K562 (cell line): ENCODE measurements around the gene NR3C2. TPM values are rescaled to one million over a fixed set of nuclear protein-coding genes. Genes with fewer than 3 reads are reported as not detected.

Source experiments
- ATAC-seq: fragments of 200-7000 bp; cut with Tn5 transposase; 3 replicates; pipeline ENCODE4 v1.9.1; 2020; ENCODE audit warnings: moderate library complexity
- BruUV-seq: library from RNA; stranded (reverse); fragments of 400-500 nt; replicated peaks from 2 replicates; lab custom pipeline; 2021; lab: Mats Ljungman, UMichigan
- CTCF ChIA-PET: fragments of 300-600 bp; formaldehyde crosslinking; extraction: SDS; loops from one replicate; lab custom pipeline; 2021; ENCODE audit warnings: low intra/inter-chr PET ratio; lab: Yijun Ruan, JAX
- POLR2A ChIA-PET: fragments of 300-600, 350-650 bp; sonication (Branson Sonifier 250); formaldehyde crosslinking; extraction: SDS; loops from one replicate; lab custom pipeline; 2021; ENCODE audit warnings: antibody characterized with exemption, inconsistent platforms; lab: Yijun Ruan, JAX
- DNase-seq, 4 experiments: peaks; one replicate each; pipeline versions ENCODE4 v3.0.0 to v3.0.0-alpha.2; 2011 to 2018; ENCODE audit warnings: low spot score in 3 of 4, mixed read lengths in 3 of 4; ENCODE audit errors: extremely low read depth in 1 of 4
- FAIRE-seq: peaks from 2 replicates; lab custom pipeline; 2011; peaks lifted over from hg19 to GRCh38; lab: Jason Lieb, UNC
- H2AFZ ChIP-seq: 2 replicates; pipeline ENCODE4 v1.6.0; 2011; ENCODE audit warnings: low read depth, low read length, control low read depth, inconsistent platforms
- H3K27ac ChIP-seq: fragments of 200-600 bp; 3 replicates; pipeline ENCODE4 v1.8.0; 2011; ENCODE audit warnings: low read depth, mild to moderate bottlenecking, control low read depth, inconsistent platforms, low read length, moderate library complexity, mixed read lengths; ENCODE audit errors: extremely low read depth
- H3K27me3 ChIP-seq, 2 experiments: fragments of 300-600 bp in 1 of 2; 2 replicates in 1 of 2; 3 replicates in 1 of 2; pipeline versions ENCODE4 v1.6.0 to v1.8.0; 2011; ENCODE audit warnings: inconsistent platforms in 2 of 2, low read length in 2 of 2, mild to moderate bottlenecking in 1 of 2, mixed read lengths in 1 of 2, moderate library complexity in 1 of 2; ENCODE audit not compliant: control insufficient read depth in 2 of 2, insufficient read depth in 2 of 2
- H3K36me3 ChIP-seq: fragments of 300-600 bp; 3 replicates; pipeline ENCODE4 v1.8.0; 2011; ENCODE audit warnings: mild to moderate bottlenecking, low read length, inconsistent platforms; ENCODE audit not compliant: control insufficient read depth, insufficient read depth
- H3K4me1 ChIP-seq, 2 experiments: fragments of 200-600 bp in 1 of 2; replicated peaks in 1 of 2; 2 replicates in 1 of 2; 3 replicates in 1 of 2; pipeline versions ENCODE4 v1.5.1 to v1.8.0; 2011; ENCODE audit warnings: inconsistent platforms in 2 of 2, low read length in 2 of 2, mild to moderate bottlenecking in 1 of 2, mixed read lengths in 1 of 2, moderate library complexity in 1 of 2; ENCODE audit not compliant: control insufficient read depth in 2 of 2, insufficient read depth in 2 of 2
- H3K4me2 ChIP-seq: 2 replicates; pipeline ENCODE4 v1.6.1; 2011; ENCODE audit warnings: low read length, control low read depth, inconsistent platforms, mixed read lengths; ENCODE audit not compliant: insufficient read depth
- H3K4me3 ChIP-seq: fragments of 200-600 bp; sonication (generic), shearing (Covaris generic); 2 replicates; pipeline ENCODE4 v1.5.1; 2016; ENCODE audit warnings: control low read depth, inconsistent platforms
- H3K79me2 ChIP-seq: fragments of 200-600 bp; 3 replicates; pipeline ENCODE4 v1.8.0; 2011; ENCODE audit warnings: low read length, inconsistent platforms; ENCODE audit not compliant: control insufficient read depth, insufficient read depth
- H3K9ac ChIP-seq, 2 experiments: 2 replicates each; pipeline versions ENCODE4 v1.6.0 to v1.6.1; 2011; ENCODE audit warnings: low read depth in 2 of 2, low read length in 2 of 2, control low read depth in 1 of 2, inconsistent platforms in 1 of 2, mild to moderate bottlenecking in 1 of 2, mixed read lengths in 1 of 2; ENCODE audit not compliant: insufficient read depth in 1 of 2
- H3K9me1 ChIP-seq: one replicate; pipeline ENCODE4 v1.6.0; 2011; ENCODE audit warnings: inconsistent platforms, mild to moderate bottlenecking, low read length, moderate library complexity; ENCODE audit not compliant: control insufficient read depth, insufficient read depth
- H3K9me3 ChIP-seq: replicated peaks from 2 replicates; pipeline ENCODE4 v1.5.1; 2011; ENCODE audit warnings: low read depth, low read length, inconsistent platforms; ENCODE audit not compliant: control insufficient read depth, insufficient read depth
- H4K20me1 ChIP-seq: replicated peaks from 2 replicates; pipeline ENCODE4 v1.6.1; 2011; ENCODE audit warnings: low read length, inconsistent platforms, mixed read lengths; ENCODE audit not compliant: control insufficient read depth, insufficient read depth
- CREB1 ChIP-seq, 2 experiments: sonication (generic) in 1 of 2; formaldehyde crosslinking in 1 of 2; IDR thresholded peaks; 2 replicates each; pipeline versions ENCODE4 v1.6.1 to v1.8.0; 2012 to 2022; ENCODE audit warnings: inconsistent platforms in 1 of 2, mild to moderate bottlenecking in 1 of 2, missing genetic modification reagents in 1 of 2, moderate library complexity in 1 of 2
- DNMT1 ChIP-seq: fragments of 450-650 bp; IDR thresholded peaks from 2 replicates; pipeline ENCODE4 v1.6.1; 2016; ENCODE audit warnings: antibody characterized with exemption, mild to moderate bottlenecking
- ELK1 ChIP-seq: sonication (generic); formaldehyde crosslinking; IDR thresholded peaks from 2 replicates; pipeline ENCODE4 v1.8.1; 2022; ENCODE audit warnings: missing genetic modification reagents
- GATAD2B ChIP-seq: fragments of 450-650 bp; IDR thresholded peaks from 2 replicates; pipeline ENCODE4 v1.6.1; 2017; ENCODE audit warnings: mild to moderate bottlenecking, borderline replicate concordance
- HNRNPUL1 ChIP-seq: fragments of 200-400 bp; formaldehyde crosslinking; IDR thresholded peaks from 2 replicates; pipeline ENCODE4 v1.6.1; 2017; ENCODE audit warnings: low read length
- MEIS2 ChIP-seq: fragments of 450-650 bp; IDR thresholded peaks from 2 replicates; pipeline ENCODE4 v1.6.1; 2014; ENCODE audit warnings: mild to moderate bottlenecking; ENCODE audit not compliant: partially characterized antibody
- RBM17 ChIP-seq: fragments of 200-400 bp; formaldehyde crosslinking; IDR thresholded peaks from 2 replicates; pipeline ENCODE4 v1.6.1; 2017; ENCODE audit warnings: low read depth, mild to moderate bottlenecking, low read length, borderline replicate concordance
- SFPQ ChIP-seq: fragments of 200-400 bp; formaldehyde crosslinking; IDR thresholded peaks from 2 replicates; pipeline ENCODE4 v1.6.1; 2017; ENCODE audit warnings: mild to moderate bottlenecking, low read depth, low read length, moderate library complexity
- SIN3B ChIP-seq: fragments of 450-650 bp; IDR thresholded peaks from 2 replicates; pipeline ENCODE4 v1.6.1; 2017; ENCODE audit warnings: low read depth, mild to moderate bottlenecking, moderate library complexity
- STAT5A ChIP-seq: IDR thresholded peaks from 2 replicates; pipeline ENCODE4 v1.6.1; 2012; ENCODE audit warnings: low read length, inconsistent platforms, borderline replicate concordance
- STAT6 ChIP-seq: sonication (generic); formaldehyde crosslinking; IDR thresholded peaks from 2 replicates; pipeline ENCODE4 v1.8.1; 2023; ENCODE audit warnings: mild to moderate bottlenecking, missing genetic modification reagents
- TSHZ1 ChIP-seq: fragments of 250-450 bp; sonication (Bioruptor Pico); IDR thresholded peaks from 2 replicates; pipeline ENCODE4 v1.4.0; 2020; ENCODE audit warnings: mild to moderate bottlenecking, moderate library complexity
- XRCC4 ChIP-seq: IDR thresholded peaks from one replicate; pipeline ENCODE4 v1.6.1; 2011; ENCODE audit not compliant: insufficient read depth, insufficient read length; ENCODE audit errors: extremely low read depth
- ZNF12 ChIP-seq: sonication (generic); formaldehyde crosslinking; IDR thresholded peaks from 2 replicates; pipeline ENCODE4 v1.4.0; 2020; ENCODE audit warnings: mild to moderate bottlenecking, missing genetic modification reagents
- WGBS: fragments of 100-300 bp; shearing (Covaris generic); methylation state at CpG from one replicate; pipeline ENCODE4 v1.1.6; 2016; ENCODE audit warnings: low coverage, mixed read lengths; ENCODE audit not compliant: insufficient coverage; ENCODE audit errors: missing lambda C conversion rate; 5-methylcytosine and 5-hydroxymethylcytosine counted together
- in situ Hi-C: fragments of 300-500 bp; cut with MboI; formaldehyde crosslinking; loops from 4 replicates; pipeline ENCODE4 v1.15.0; 2018; ENCODE audit warnings: inconsistent platforms, mixed read lengths
- intact Hi-C: fragments of 100-400 bp; cut with micrococcal nuclease; formaldehyde crosslinking; loops from 2 replicates; pipeline ENCODE4 v1.14.2; 2022
- polyA plus RNA-seq, 8 experiments: library from polyadenylated mRNA; depleted of rRNA in 4 of 8; stranded (reverse) in 5 of 8; unstranded in 3 of 8; fragments of >200 nt; fragmentation: Nextera tagmentation in 2 of 8; fragmentation: Illumina TruSeq in 1 of 8; extraction: Ambion mirVana in 2 of 8; extraction: Trizol in 1 of 8; gene quantifications; 2 replicates each; pipeline versions ENCODE4 v1.2.1 to v1.2.3, GENCODE V29; 2011 to 2014; ENCODE audit warnings: inconsistent platforms in 1 of 8, missing spikeins in 1 of 8
- total RNA-seq, 7 experiments: library from RNA; depleted of rRNA in 6 of 7; stranded (reverse); fragments of >200 nt in 6 of 7; fragmentation: Illumina TruSeq in 2 of 7; extraction: Trizol in 2 of 7; gene quantifications; 2 replicates each; pipeline versions ENCODE4 v1.2.1 to v1.2.3, GENCODE V29; 2011 to 2021; ENCODE audit warnings: low replicate concordance in 1 of 7

The NR3C2 gene
- total and polyA plus RNA-seq, 9 of the 15 experiments (the other 6 are each of a cell fraction or from before 2014, with no cell fraction given): 0.01 to 0.28 (median 0.16) TPM; not detected in 2

- Histone ChIP-seq H4K20me1 (no peaks in the 10 kb centered on the region), H3K27ac (no peak overlapping the region), H3K4me2 (no peak overlapping the region), H3K79me2 (no peaks in the 10 kb centered on the region), H3K27me3 (no peaks in the 10 kb centered on the region), H3K4me1 (no peaks in the 10 kb centered on the region), H3K9ac (no peak overlapping the region), H3K9me3 (no peaks in the 10 kb centered on the region), H3K36me3 (no peaks in the 10 kb centered on the region), H3K9me1 (no peaks in the 10 kb centered on the region), H2AFZ (no peak overlapping the region), H3K4me3 (no peak overlapping the region)
- 0% methylated on average over 4 of the region's 5 CpGs for WGBS
- POLR2A ChIA-PET: no interaction called here
- FAIRE-seq (no peak), DNase-seq (no peak), ATAC-seq (no peak)
- no TSS peak for BruUV-seq
- intact Hi-C loops: no loop called here
- in situ Hi-C loops: no loop called here
- CTCF ChIA-PET: no interaction called here
- TF ChIP-seq RBM17 (no peak), SIN3B (no peak), ELK1 (no peak), STAT6 (CRISPR knock-in tag) (no peak), SFPQ (no peak), STAT5A (no peak), GATAD2B (no peak), MEIS2 (no peak), CREB1 (IDR thresholded peaks at IDR 0.05) (no peak), CREB1 (CRISPR knock-in tag; IDR thresholded peaks at IDR 0.05) (no peak), HNRNPUL1 (no peak), TSHZ1 (CRISPR knock-in tag) (no peak), ZNF12 (no peak), DNMT1 (no peak), XRCC4 (no peak)
Observed at GRCh38 chr4:148093065-148093464, 349.1 kb downstream of the NR3C2 start.
